Heart left ventricle (tissue), 13 donors: ENCODE data around the gene TPK1.

ENCODE experiments used
- POLR2A ChIP-seq, 2 donors: fragments of 450-650 bp; IDR thresholded peaks; one replicate each; pipeline ENCODE4 v1.6.1; 2017; ENCODE audit warnings: antibody characterized with exemption in 2 of 2, mild to moderate bottlenecking in 2 of 2, moderate library complexity in 2 of 2
- TF ChIP-seq, protein P1 (sequence below), 12 donors: fragments of 200-600 bp; sonication (generic) in 4 of 12; IDR thresholded peaks; one replicate each; pipeline versions ENCODE4 v1.5.0 to v1.8.0; 2018 to 2022; ENCODE audit warnings: antibody characterized with exemption in 12 of 12, mild to moderate bottlenecking in 5 of 12
- donor health status: ischemic (EF 13 %, LVEDD 7.1; RV severe dilation, severe dysfunction).
- donor health status: DM: no; HTN: yes; CAD: no.
- donor health status: DM: no; HTN: no; CAD: no.
- donor health status: ischemic (EF 25% LVEDD 6.9; RV normal size, moderate dysfunction).
- donor health status: ischemic (EF 25% LVEDD 5.7; RV mildly dilated, moderate dysfunction).
- donor health status: ischemic (EF 35%, LVEDD 5.7; RV mildly dilated, moderate dysfunction).
- donor health status: nonischemic (EF 11% LVEDD 7.7; RV severe dilation, severe dysfunction).
- donor health status: DM: yes; HTN: yes; CAD: no.
- donor health status: PGD.
- donor health status: ischemic (EF 29% LVEDD 5.4; RV normal size, mild dysfunction).
- donor health status: nonischemic (EF 23%, LVEDD 6.1; RV moderate dilation, normal function).

GRCh38 chr7:144830024-144830785 lies 5.6 kb downstream of the TPK1 start:
- TF ChIP-seq, protein P1, sequence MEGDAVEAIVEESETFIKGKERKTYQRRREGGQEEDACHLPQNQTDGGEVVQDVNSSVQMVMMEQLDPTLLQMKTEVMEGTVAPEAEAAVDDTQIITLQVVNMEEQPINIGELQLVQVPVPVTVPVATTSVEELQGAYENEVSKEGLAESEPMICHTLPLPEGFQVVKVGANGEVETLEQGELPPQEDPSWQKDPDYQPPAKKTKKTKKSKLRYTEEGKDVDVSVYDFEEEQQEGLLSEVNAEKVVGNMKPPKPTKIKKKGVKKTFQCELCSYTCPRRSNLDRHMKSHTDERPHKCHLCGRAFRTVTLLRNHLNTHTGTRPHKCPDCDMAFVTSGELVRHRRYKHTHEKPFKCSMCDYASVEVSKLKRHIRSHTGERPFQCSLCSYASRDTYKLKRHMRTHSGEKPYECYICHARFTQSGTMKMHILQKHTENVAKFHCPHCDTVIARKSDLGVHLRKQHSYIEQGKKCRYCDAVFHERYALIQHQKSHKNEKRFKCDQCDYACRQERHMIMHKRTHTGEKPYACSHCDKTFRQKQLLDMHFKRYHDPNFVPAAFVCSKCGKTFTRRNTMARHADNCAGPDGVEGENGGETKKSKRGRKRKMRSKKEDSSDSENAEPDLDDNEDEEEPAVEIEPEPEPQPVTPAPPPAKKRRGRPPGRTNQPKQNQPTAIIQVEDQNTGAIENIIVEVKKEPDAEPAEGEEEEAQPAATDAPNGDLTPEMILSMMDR (IDR thresholded peaks at IDR 0.05): no peak
- TF ChIP-seq POLR2A (IDR thresholded peaks at IDR 0.05): no peak
